Chondrocyte (in vitro differentiated cells): Measurements from ENCODE around the gene PAAF1. TPM values are rescaled to one million over a fixed set of nuclear protein-coding genes. Genes with fewer than 3 reads are reported as not detected.
A peak's percentile ranks its signal among the peaks of the same experiment; 100 is the strongest.
"Not testable (repeated sequence)": the region's sequence is repeated elsewhere in the genome, so short reads cannot be mapped to it uniquely, and the experiment has no call there.

Experiments used
- DNase-seq: peaks from one replicate; pipeline ENCODE4 v3.0.0; 2021; ENCODE audit warnings: mixed read lengths, low spot score
- H3K27ac Mint-ChIP-seq: one replicate; pipeline ENCODE4 v1.8.0; 2021; ENCODE audit warnings: mild to moderate bottlenecking, moderate library complexity, mixed read lengths; ENCODE audit not compliant: unreplicated experiment
- H3K27me3 Mint-ChIP-seq: 2 replicates; pipeline ENCODE4 v1.8.0; 2021; ENCODE audit warnings: low read depth, mixed read lengths
- H3K36me3 Mint-ChIP-seq: 2 replicates; pipeline ENCODE4 v1.8.0; 2021; ENCODE audit warnings: low read depth, mixed read lengths
- H3K4me1 Mint-ChIP-seq: 2 replicates; pipeline ENCODE4 v1.8.0; 2021; ENCODE audit warnings: low read depth, mild to moderate bottlenecking, mixed read lengths
- H3K4me3 Mint-ChIP-seq: one replicate; pipeline ENCODE4 v1.8.0; 2021; ENCODE audit warnings: mild to moderate bottlenecking, moderate library complexity, mixed read lengths; ENCODE audit not compliant: unreplicated experiment
- H3K9me3 Mint-ChIP-seq: 2 replicates; pipeline ENCODE4 v1.8.0; 2021; ENCODE audit warnings: low read depth, mixed read lengths
- total RNA-seq: library from RNA; stranded (reverse); gene quantifications from 3 replicates; pipeline ENCODE4 v1.2.1, GENCODE V29; 2021
- TF ChIP-seq, protein P1 (sequence below): fragments of 200-600 bp; sonication (generic); IDR thresholded peaks from 2 replicates; pipeline ENCODE4 v1.5.0; 2021; ENCODE audit warnings: antibody characterized with exemption, mild to moderate bottlenecking, moderate library complexity

Gene PAAF1
- total RNA-seq, 1 donor from 2014 or later, result 13.5 TPM

- DNase-seq, result no peak
- H3K27me3 Mint-ChIP-seq, result no peaks in the 10 kb centered on the region
- TF ChIP-seq, protein P1, sequence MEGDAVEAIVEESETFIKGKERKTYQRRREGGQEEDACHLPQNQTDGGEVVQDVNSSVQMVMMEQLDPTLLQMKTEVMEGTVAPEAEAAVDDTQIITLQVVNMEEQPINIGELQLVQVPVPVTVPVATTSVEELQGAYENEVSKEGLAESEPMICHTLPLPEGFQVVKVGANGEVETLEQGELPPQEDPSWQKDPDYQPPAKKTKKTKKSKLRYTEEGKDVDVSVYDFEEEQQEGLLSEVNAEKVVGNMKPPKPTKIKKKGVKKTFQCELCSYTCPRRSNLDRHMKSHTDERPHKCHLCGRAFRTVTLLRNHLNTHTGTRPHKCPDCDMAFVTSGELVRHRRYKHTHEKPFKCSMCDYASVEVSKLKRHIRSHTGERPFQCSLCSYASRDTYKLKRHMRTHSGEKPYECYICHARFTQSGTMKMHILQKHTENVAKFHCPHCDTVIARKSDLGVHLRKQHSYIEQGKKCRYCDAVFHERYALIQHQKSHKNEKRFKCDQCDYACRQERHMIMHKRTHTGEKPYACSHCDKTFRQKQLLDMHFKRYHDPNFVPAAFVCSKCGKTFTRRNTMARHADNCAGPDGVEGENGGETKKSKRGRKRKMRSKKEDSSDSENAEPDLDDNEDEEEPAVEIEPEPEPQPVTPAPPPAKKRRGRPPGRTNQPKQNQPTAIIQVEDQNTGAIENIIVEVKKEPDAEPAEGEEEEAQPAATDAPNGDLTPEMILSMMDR, result no peak
- H3K36me3 Mint-ChIP-seq, result peaks cover 11% of the 10 kb centered on the region
- no peaks in the 10 kb centered on the region for H3K9me3 Mint-ChIP-seq
- H3K27ac Mint-ChIP-seq, result no peak overlapping the region
- H3K4me3 Mint-ChIP-seq, result no peak overlapping the region
- no peaks in the 10 kb centered on the region for H3K4me1 Mint-ChIP-seq
Observed at GRCh38 chr11:73929388-73929787, 52.6 kb downstream of the PAAF1 start.

DNA sequence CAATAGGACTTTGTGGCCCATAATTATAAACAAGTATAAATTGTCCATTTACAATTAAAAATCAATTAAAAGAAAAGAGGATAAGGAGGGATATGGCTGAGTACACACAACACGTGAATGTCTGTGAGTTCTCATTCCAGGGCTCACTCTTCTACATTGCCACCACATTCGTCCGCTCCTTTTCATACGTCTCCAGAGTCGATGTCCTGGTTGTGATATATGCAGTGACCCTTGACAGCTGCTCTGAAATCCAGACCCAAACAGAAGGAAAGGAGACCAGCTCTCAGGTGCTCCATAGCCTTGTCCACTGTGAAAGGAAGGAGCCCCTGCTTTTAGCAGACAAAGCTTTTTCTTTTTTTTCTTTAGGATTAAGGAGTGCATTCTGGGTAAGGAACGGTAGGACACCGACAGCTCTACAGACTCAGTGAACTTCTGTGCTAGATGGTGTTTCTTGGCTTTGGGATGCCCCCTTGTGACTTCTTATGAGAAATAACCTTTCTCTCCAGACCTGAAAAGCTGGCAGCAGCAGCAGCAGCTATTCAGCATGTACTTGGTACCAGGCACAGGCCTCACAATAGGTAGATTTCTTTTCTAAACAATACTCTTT, 54.3 kb downstream of the PAAF1 start:
- no peaks in the 10 kb centered on the region for H3K4me1 Mint-ChIP-seq
- DNase-seq, result no peak

DNA sequence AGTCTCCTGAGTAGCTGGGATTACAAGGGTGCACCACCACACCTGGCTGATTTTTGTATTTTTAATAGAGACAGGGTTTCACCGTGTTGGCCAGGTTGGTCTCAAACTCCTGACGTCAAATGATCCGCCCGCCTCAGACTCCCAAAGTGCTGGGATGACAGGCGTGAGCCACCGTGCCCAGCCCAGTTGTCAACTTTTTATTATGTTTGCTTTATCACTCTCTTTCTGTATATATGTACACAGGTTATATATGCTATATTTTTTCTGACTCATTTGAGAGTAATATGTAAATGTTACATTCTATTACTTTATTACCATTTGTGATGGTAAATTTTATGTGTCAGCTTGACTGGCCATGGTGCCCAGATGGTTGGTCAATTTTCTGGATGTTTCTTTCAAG, 55.2 kb downstream of the PAAF1 start:
- Mint-ChIP-seq H3K9me3 (no peaks in the 10 kb centered on the region), H3K27ac (no peak overlapping the region), H3K4me1 (no peaks in the 10 kb centered on the region), H3K36me3 (peaks cover 11% of the 10 kb centered on the region), H3K27me3 (no peaks in the 10 kb centered on the region), H3K4me3 (no peak overlapping the region)
- TF ChIP-seq, protein P1, result no peak
- DNase-seq, result no peak

More for the DNA sequence above, 54.3 kb downstream of the PAAF1 start:
- TF ChIP-seq, protein P1, result peak; percentile 79
- Mint-ChIP-seq H3K9me3 (no peaks in the 10 kb centered on the region), H3K27ac (no peak overlapping the region), H3K4me3 (no peak overlapping the region), H3K36me3 (peaks cover 11% of the 10 kb centered on the region), H3K27me3 (no peaks in the 10 kb centered on the region)

- H3K27me3 Mint-ChIP-seq, result no peaks in the 10 kb centered on the region
- TF ChIP-seq, protein P1, result no peak
- H3K4me1 Mint-ChIP-seq, result no peaks in the 10 kb centered on the region
- no peak overlapping the region for H3K4me3 Mint-ChIP-seq
- H3K9me3 Mint-ChIP-seq, result no peaks in the 10 kb centered on the region
- no peak overlapping the region for H3K27ac Mint-ChIP-seq
- H3K36me3 Mint-ChIP-seq, result peaks cover 6% of the 10 kb centered on the region
- no peak for DNase-seq
Observed at GRCh38 chr11:73932781-73933180, 56.0 kb downstream of the PAAF1 start.

- H3K9me3 Mint-ChIP-seq, H3K27me3 Mint-ChIP-seq, DNase-seq, H3K27ac Mint-ChIP-seq, H3K36me3 Mint-ChIP-seq, H3K4me1 Mint-ChIP-seq, H3K4me3 Mint-ChIP-seq: not testable (repeated sequence)
Observed at GRCh38 chr11:73936047-73936446, 59.2 kb downstream of the PAAF1 start.

GRCh38 chr11:73939096-73939495, 62.3 kb downstream of the PAAF1 start:
- no peak overlapping the region for H3K4me3 Mint-ChIP-seq
- H3K27me3 Mint-ChIP-seq, result no peaks in the 10 kb centered on the region
- DNase-seq, result no peak
- no peak overlapping the region for H3K27ac Mint-ChIP-seq
- H3K4me1 Mint-ChIP-seq, result no peaks in the 10 kb centered on the region
- H3K36me3 Mint-ChIP-seq, result peaks cover 7% of the 10 kb centered on the region
- TF ChIP-seq, protein P1, result no peak
- peaks cover 13% of the 10 kb centered on the region for H3K9me3 Mint-ChIP-seq
